Keratinocyte (primary cell): ENCODE data around the gene CERS2.

Experiments used
- EZH2 ChIP-seq: IDR thresholded peaks from one replicate; pipeline ENCODE4 v1.6.1; 2012; ENCODE audit warnings: inconsistent platforms, mild to moderate bottlenecking, low read length, moderate library complexity
- TF ChIP-seq, protein P1 (sequence below), 3 experiments: IDR thresholded peaks in 1 of 3; conservative IDR thresholded peaks in 1 of 3; optimal IDR thresholded peaks in 1 of 3; 2 replicates in 2 of 3; 3 replicates in 1 of 3; pipeline versions ENCODE3 to v1.5.1; 2011; ENCODE audit warnings: low read length in 3 of 3, mild to moderate bottlenecking in 3 of 3, moderate library complexity in 2 of 3, control low read depth in 1 of 3, inconsistent platforms in 1 of 3; ENCODE audit not compliant: insufficient read depth in 2 of 3; ENCODE audit errors: extremely low read depth in 1 of 3

- TF ChIP-seq, protein P1, sequence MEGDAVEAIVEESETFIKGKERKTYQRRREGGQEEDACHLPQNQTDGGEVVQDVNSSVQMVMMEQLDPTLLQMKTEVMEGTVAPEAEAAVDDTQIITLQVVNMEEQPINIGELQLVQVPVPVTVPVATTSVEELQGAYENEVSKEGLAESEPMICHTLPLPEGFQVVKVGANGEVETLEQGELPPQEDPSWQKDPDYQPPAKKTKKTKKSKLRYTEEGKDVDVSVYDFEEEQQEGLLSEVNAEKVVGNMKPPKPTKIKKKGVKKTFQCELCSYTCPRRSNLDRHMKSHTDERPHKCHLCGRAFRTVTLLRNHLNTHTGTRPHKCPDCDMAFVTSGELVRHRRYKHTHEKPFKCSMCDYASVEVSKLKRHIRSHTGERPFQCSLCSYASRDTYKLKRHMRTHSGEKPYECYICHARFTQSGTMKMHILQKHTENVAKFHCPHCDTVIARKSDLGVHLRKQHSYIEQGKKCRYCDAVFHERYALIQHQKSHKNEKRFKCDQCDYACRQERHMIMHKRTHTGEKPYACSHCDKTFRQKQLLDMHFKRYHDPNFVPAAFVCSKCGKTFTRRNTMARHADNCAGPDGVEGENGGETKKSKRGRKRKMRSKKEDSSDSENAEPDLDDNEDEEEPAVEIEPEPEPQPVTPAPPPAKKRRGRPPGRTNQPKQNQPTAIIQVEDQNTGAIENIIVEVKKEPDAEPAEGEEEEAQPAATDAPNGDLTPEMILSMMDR (optimal IDR thresholded peaks at IDR 0.05 in 1 of 3, IDR thresholded peaks at IDR 0.05 in 1 of 3, conservative IDR thresholded peaks at IDR 0.05 in 1 of 3; ENCODE audit: extremely low read depth in 1 of 3, insufficient read depth in 2 of 3, low read length in 3 of 3), result no peak
- TF ChIP-seq EZH2, result no peak
These were observed 22.7 kb upstream of the CERS2 start for GRCh38 chr1:150997126-150997872.
